T-helper 1 cell treated with Interleukin-12 subunit alpha and Interleukin-12 subunit beta and Interleukin-4 antibody, amounts not matched to agents 30 μg/mL and 1 μg/mL, for 36 hours (primary cell): ENCODE data around the gene ITM2B.
"Not testable (repeated sequence)": the region's sequence is repeated elsewhere in the genome, so short reads cannot be mapped to it uniquely, and the experiment has no call there.

Experiments used
- H3K27ac Mint-ChIP-seq: one replicate; pipeline ENCODE4 v1.8.0; 2021; ENCODE audit warnings: mild to moderate bottlenecking, mixed read lengths
- H3K27me3 Mint-ChIP-seq: one replicate; pipeline ENCODE4 v1.8.0; 2021; ENCODE audit warnings: low read depth, mixed read lengths
- H3K36me3 Mint-ChIP-seq: one replicate; pipeline ENCODE4 v1.8.0; 2021; ENCODE audit warnings: low read depth, mixed read lengths
- H3K4me1 Mint-ChIP-seq: one replicate; pipeline ENCODE4 v1.8.0; 2021; ENCODE audit warnings: low read depth, mixed read lengths
- H3K4me3 Mint-ChIP-seq: one replicate; pipeline ENCODE4 v1.8.0; 2021; ENCODE audit warnings: mild to moderate bottlenecking, moderate library complexity, mixed read lengths
- H3K9me3 Mint-ChIP-seq: one replicate; pipeline ENCODE4 v1.8.0; 2021; ENCODE audit warnings: mixed read lengths

The ITM2B gene

GRCh38 chr13:48235341-48236135, 2.5 kb downstream of the ITM2B start:
- peak overlapping the region; percentile 26 for H3K27ac Mint-ChIP-seq
- H3K27me3 Mint-ChIP-seq = peaks cover 23% of the 10 kb centered on the region
- peaks cover 39% of the 10 kb centered on the region for H3K4me1 Mint-ChIP-seq
- peaks cover 31% of the 10 kb centered on the region for H3K36me3 Mint-ChIP-seq
- H3K4me3 Mint-ChIP-seq = peak overlapping the region; percentile 90
- H3K9me3 Mint-ChIP-seq = no peaks in the 10 kb centered on the region

- Mint-ChIP-seq H3K36me3 (peaks cover 35% of the 10 kb centered on the region), H3K4me1 (peaks cover 48% of the 10 kb centered on the region)
These were observed 3.7 kb downstream of the ITM2B start for GRCh38 chr13:48236528-48237353.

GRCh38 chr13:48239369-48239768, 6.4 kb downstream of the ITM2B start:
- Mint-ChIP-seq H3K4me1 (peaks cover 43% of the 10 kb centered on the region), H3K36me3 (peaks cover 36% of the 10 kb centered on the region)
- H3K27me3 Mint-ChIP-seq, H3K27ac Mint-ChIP-seq, H3K4me3 Mint-ChIP-seq, H3K9me3 Mint-ChIP-seq: not testable (repeated sequence)

More at GRCh38 chr13:48236528-48237353, 3.7 kb downstream of the ITM2B start:
- no peak overlapping the region for H3K27ac Mint-ChIP-seq
- peak overlapping the region; percentile 6 for H3K4me3 Mint-ChIP-seq
- H3K27me3 Mint-ChIP-seq = peaks cover 13% of the 10 kb centered on the region
- H3K9me3 Mint-ChIP-seq = no peaks in the 10 kb centered on the region

GRCh38 chr13:48241651-48242050, 8.6 kb downstream of the ITM2B start:
- H3K4me3 Mint-ChIP-seq = no peak overlapping the region
- H3K4me1 Mint-ChIP-seq = peaks cover 29% of the 10 kb centered on the region
- no peak overlapping the region for H3K27ac Mint-ChIP-seq

GRCh38 chr13:48242677-48243076, 9.7 kb downstream of the ITM2B start:
- H3K27me3 Mint-ChIP-seq = no peaks in the 10 kb centered on the region
- H3K4me1 Mint-ChIP-seq = peaks cover 22% of the 10 kb centered on the region
- H3K4me3 Mint-ChIP-seq = no peak overlapping the region
- no peaks in the 10 kb centered on the region for H3K9me3 Mint-ChIP-seq
- H3K27ac Mint-ChIP-seq = no peak overlapping the region
- peaks cover 20% of the 10 kb centered on the region for H3K36me3 Mint-ChIP-seq

More at GRCh38 chr13:48241651-48242050, 8.6 kb downstream of the ITM2B start:
- H3K36me3 Mint-ChIP-seq = peaks cover 29% of the 10 kb centered on the region
- no peaks in the 10 kb centered on the region for H3K9me3 Mint-ChIP-seq
- H3K27me3 Mint-ChIP-seq = no peaks in the 10 kb centered on the region

- Mint-ChIP-seq H3K4me1 (peaks cover 25% of the 10 kb centered on the region), H3K4me3 (no peak overlapping the region), H3K27ac (no peak overlapping the region), H3K27me3 (no peaks in the 10 kb centered on the region), H3K9me3 (no peaks in the 10 kb centered on the region), H3K36me3 (peaks cover 22% of the 10 kb centered on the region)
These were observed 11.2 kb downstream of the ITM2B start for GRCh38 chr13:48244159-48244558.

- Mint-ChIP-seq H3K4me1 (peaks cover 18% of the 10 kb centered on the region), H3K27me3 (no peaks in the 10 kb centered on the region)
These were observed 13.1 kb downstream of the ITM2B start for GRCh38 chr13:48246102-48246501.

GRCh38 chr13:48249018-48249417, 16.0 kb downstream of the ITM2B start:
- Mint-ChIP-seq H3K9me3 (no peaks in the 10 kb centered on the region), H3K27ac (no peak overlapping the region), H3K36me3 (peaks cover 16% of the 10 kb centered on the region), H3K4me1 (peaks cover 11% of the 10 kb centered on the region), H3K4me3 (no peak overlapping the region), H3K27me3 (no peaks in the 10 kb centered on the region)

More at GRCh38 chr13:48246102-48246501, 13.1 kb downstream of the ITM2B start:
- Mint-ChIP-seq H3K4me3 (no peak overlapping the region), H3K27ac (no peak overlapping the region), H3K36me3 (peaks cover 14% of the 10 kb centered on the region), H3K9me3 (no peaks in the 10 kb centered on the region)

GRCh38 chr13:48251611-48252081, 18.6 kb downstream of the ITM2B start:
- Mint-ChIP-seq H3K4me3 (no peak overlapping the region), H3K27ac (no peak overlapping the region), H3K9me3 (no peaks in the 10 kb centered on the region), H3K36me3 (peaks cover 27% of the 10 kb centered on the region), H3K4me1 (peaks cover 6% of the 10 kb centered on the region), H3K27me3 (no peaks in the 10 kb centered on the region)

- no peak overlapping the region for H3K27ac Mint-ChIP-seq
- no peak overlapping the region for H3K4me3 Mint-ChIP-seq
- no peaks in the 10 kb centered on the region for H3K9me3 Mint-ChIP-seq
- H3K36me3 Mint-ChIP-seq = peaks cover 29% of the 10 kb centered on the region
- H3K4me1 Mint-ChIP-seq = peaks cover 6% of the 10 kb centered on the region
- no peaks in the 10 kb centered on the region for H3K27me3 Mint-ChIP-seq
These were observed 19.2 kb downstream of the ITM2B start for GRCh38 chr13:48252176-48252575.

GRCh38 chr13:48253849-48254248, 20.8 kb downstream of the ITM2B start:
- no peak overlapping the region for H3K4me3 Mint-ChIP-seq
- H3K27ac Mint-ChIP-seq = no peak overlapping the region
- no peaks in the 10 kb centered on the region for H3K9me3 Mint-ChIP-seq
- peaks cover 35% of the 10 kb centered on the region for H3K36me3 Mint-ChIP-seq
- peaks cover 5% of the 10 kb centered on the region for H3K4me1 Mint-ChIP-seq
- no peaks in the 10 kb centered on the region for H3K27me3 Mint-ChIP-seq

- no peaks in the 10 kb centered on the region for H3K27me3 Mint-ChIP-seq
- H3K4me3 Mint-ChIP-seq = no peak overlapping the region
- peaks cover 46% of the 10 kb centered on the region for H3K36me3 Mint-ChIP-seq
- no peak overlapping the region for H3K27ac Mint-ChIP-seq
- H3K9me3 Mint-ChIP-seq = no peaks in the 10 kb centered on the region
- peaks cover 3% of the 10 kb centered on the region for H3K4me1 Mint-ChIP-seq
These were observed 22.1 kb downstream of the ITM2B start for GRCh38 chr13:48255090-48255489.

GRCh38 chr13:48255954-48256353, 22.9 kb downstream of the ITM2B start:
- Mint-ChIP-seq H3K9me3 (no peaks in the 10 kb centered on the region), H3K4me3 (no peak overlapping the region), H3K27ac (no peak overlapping the region), H3K4me1 (peaks cover 3% of the 10 kb centered on the region), H3K27me3 (no peaks in the 10 kb centered on the region), H3K36me3 (peaks cover 51% of the 10 kb centered on the region)

GRCh38 chr13:48258002-48258401, 25.0 kb downstream of the ITM2B start:
- no peak overlapping the region for H3K27ac Mint-ChIP-seq

GRCh38 chr13:48258430-48258829, 25.4 kb downstream of the ITM2B start:
- H3K36me3 Mint-ChIP-seq = peaks cover 67% of the 10 kb centered on the region
- H3K9me3 Mint-ChIP-seq = no peaks in the 10 kb centered on the region
- H3K27me3 Mint-ChIP-seq = no peaks in the 10 kb centered on the region
- H3K27ac Mint-ChIP-seq = no peak overlapping the region
- peaks cover 3% of the 10 kb centered on the region for H3K4me1 Mint-ChIP-seq
- H3K4me3 Mint-ChIP-seq = no peak overlapping the region

More at GRCh38 chr13:48258002-48258401, 25.0 kb downstream of the ITM2B start:
- H3K4me3 Mint-ChIP-seq = no peak overlapping the region
- H3K36me3 Mint-ChIP-seq = peaks cover 64% of the 10 kb centered on the region
- H3K4me1 Mint-ChIP-seq = peaks cover 3% of the 10 kb centered on the region
- H3K27me3 Mint-ChIP-seq = no peaks in the 10 kb centered on the region
- no peaks in the 10 kb centered on the region for H3K9me3 Mint-ChIP-seq
